ENCODE measurements around the gene TP53I11.

TP53I11 gene

GRCh38 chr11:44936951-44937543 lies 13.6 kb downstream of the TP53I11 start:
- no peak overlapping the region for H3K4me3 ChIP-seq (ENCODE audit: low read length)
- DNase-seq (ENCODE audit: low read depth): no peak
- no peak for TF ChIP-seq CTCF (IDR thresholded peaks at IDR 0.05; ENCODE audit: insufficient read depth, low read depth, low read length, missing control alignments)

GRCh38 chr11:44936525-44936924 lies 14.2 kb downstream of the TP53I11 start:
- peak; percentile 89 for TF ChIP-seq CTCF (IDR thresholded peaks at IDR 0.05; ENCODE audit: insufficient read depth, low read depth, low read length, missing control alignments)
- no peak overlapping the region for H3K4me3 ChIP-seq (ENCODE audit: low read length)
- peak; percentile 76 for DNase-seq (ENCODE audit: low read depth)

GRCh38 chr11:44934735-44935250 lies 15.9 kb downstream of the TP53I11 start:
- H3K4me3 ChIP-seq (ENCODE audit: low read length): no peak overlapping the region
- DNase-seq (ENCODE audit: low read depth): no peak
- TF ChIP-seq CTCF (IDR thresholded peaks at IDR 0.05; ENCODE audit: insufficient read depth, low read depth, low read length, missing control alignments): no peak

- H3K4me3 ChIP-seq (ENCODE audit: low read length): no peak overlapping the region
- no peak for DNase-seq (ENCODE audit: low read depth)
- no peak for TF ChIP-seq CTCF (IDR thresholded peaks at IDR 0.05; ENCODE audit: insufficient read depth, low read depth, low read length, missing control alignments)
Measured at GRCh38 chr11:44934110-44934509, 16.6 kb downstream of the TP53I11 start.

- H3K4me3 ChIP-seq (ENCODE audit: low read length): no peak overlapping the region
- no peak for DNase-seq (ENCODE audit: low read depth)
- TF ChIP-seq CTCF (IDR thresholded peaks at IDR 0.05; ENCODE audit: insufficient read depth, low read depth, low read length, missing control alignments): no peak
Measured at GRCh38 chr11:44931466-44931865, 19.2 kb downstream of the TP53I11 start.

- H3K4me3 ChIP-seq (ENCODE audit: low read length): no peak overlapping the region
- TF ChIP-seq CTCF (IDR thresholded peaks at IDR 0.05; ENCODE audit: insufficient read depth, low read depth, low read length, missing control alignments): no peak
- DNase-seq (ENCODE audit: low read depth): no peak
Measured at GRCh38 chr11:44930588-44931302, 19.9 kb downstream of the TP53I11 start.
